ENCODE results near the gene PTPN3. TPM values are rescaled to one million over a fixed set of nuclear protein-coding genes. Genes with fewer than 3 reads are reported as not detected.

PTPN3 gene
- total and polyA plus RNA-seq, 2 donors from 2014 or later, result 33.7 to 40.6 TPM

DNA sequence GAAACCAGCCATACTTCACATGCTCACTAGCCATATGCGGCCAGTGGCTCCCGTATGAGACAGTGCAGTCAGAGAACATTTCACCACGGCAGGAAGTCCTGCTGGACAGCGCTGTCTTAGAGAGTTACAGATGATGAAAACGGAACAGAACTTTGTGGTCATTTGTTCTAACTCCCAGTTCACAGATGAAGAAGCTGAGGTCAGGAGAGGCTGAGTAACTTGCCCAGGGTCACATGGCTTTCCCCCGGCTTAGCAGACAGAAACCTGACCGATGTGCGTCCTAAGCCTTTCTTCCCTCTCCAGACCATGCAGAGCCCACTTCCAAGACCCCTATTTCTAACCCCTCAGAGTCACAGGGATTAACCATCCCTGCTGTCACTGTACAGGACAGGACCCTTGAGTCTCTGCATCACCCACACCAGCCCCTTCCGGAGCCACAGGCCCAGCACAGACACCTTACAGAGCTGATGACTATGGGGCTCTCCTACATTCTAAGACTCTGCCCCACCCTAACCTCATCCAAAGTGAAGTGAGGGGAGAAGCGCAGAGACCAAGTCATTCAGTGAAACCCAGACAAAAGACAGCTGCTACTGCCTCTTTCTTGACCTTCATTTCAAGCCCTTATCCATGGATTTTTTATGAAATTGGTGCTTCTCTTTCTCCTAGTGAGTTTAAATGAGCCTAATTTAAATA is 86.9 kb downstream of the PTPN3 start:
- no peaks in the 10 kb centered on the region for H3K9me3 ChIP-seq (ENCODE audit: control insufficient read depth in 2 of 3, insufficient read depth in 1 of 3, low read length in 3 of 3)
- no peak overlapping the region for H3K4me3 ChIP-seq (ENCODE audit: low read length in 3 of 3)
- no peak for FAIRE-seq
- H3K27me3 ChIP-seq (ENCODE audit: control insufficient read depth, insufficient read depth, low read length), result no peaks in the 10 kb centered on the region
- no peak overlapping the region for H3K9ac ChIP-seq (ENCODE audit: low read length in 3 of 3)
- no peak for DNase-seq
- TF ChIP-seq, protein P1, sequence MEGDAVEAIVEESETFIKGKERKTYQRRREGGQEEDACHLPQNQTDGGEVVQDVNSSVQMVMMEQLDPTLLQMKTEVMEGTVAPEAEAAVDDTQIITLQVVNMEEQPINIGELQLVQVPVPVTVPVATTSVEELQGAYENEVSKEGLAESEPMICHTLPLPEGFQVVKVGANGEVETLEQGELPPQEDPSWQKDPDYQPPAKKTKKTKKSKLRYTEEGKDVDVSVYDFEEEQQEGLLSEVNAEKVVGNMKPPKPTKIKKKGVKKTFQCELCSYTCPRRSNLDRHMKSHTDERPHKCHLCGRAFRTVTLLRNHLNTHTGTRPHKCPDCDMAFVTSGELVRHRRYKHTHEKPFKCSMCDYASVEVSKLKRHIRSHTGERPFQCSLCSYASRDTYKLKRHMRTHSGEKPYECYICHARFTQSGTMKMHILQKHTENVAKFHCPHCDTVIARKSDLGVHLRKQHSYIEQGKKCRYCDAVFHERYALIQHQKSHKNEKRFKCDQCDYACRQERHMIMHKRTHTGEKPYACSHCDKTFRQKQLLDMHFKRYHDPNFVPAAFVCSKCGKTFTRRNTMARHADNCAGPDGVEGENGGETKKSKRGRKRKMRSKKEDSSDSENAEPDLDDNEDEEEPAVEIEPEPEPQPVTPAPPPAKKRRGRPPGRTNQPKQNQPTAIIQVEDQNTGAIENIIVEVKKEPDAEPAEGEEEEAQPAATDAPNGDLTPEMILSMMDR (IDR thresholded peaks at IDR 0.05; ENCODE audit: borderline replicate concordance, extremely low read depth, insufficient read depth), result no peak
- peaks cover 0 to 6% (median 2%) of the 10 kb centered on the region in 3 donors for H3K4me1 ChIP-seq (ENCODE audit: control insufficient read depth in 2 of 3, insufficient read depth in 2 of 3, low read depth in 1 of 3, low read length in 3 of 3)
- no peak overlapping the region for H3K27ac ChIP-seq (ENCODE audit: low read depth in 2 of 2, low read length in 2 of 2)
- intact Hi-C loops (cut with DNase I), result no loop called here
- peaks cover 2 to 27% (median 13%) of the 10 kb centered on the region in 3 donors for H3K36me3 ChIP-seq (ENCODE audit: control insufficient read depth in 2 of 3, insufficient read depth in 3 of 3, low read length in 3 of 3)

DNA sequence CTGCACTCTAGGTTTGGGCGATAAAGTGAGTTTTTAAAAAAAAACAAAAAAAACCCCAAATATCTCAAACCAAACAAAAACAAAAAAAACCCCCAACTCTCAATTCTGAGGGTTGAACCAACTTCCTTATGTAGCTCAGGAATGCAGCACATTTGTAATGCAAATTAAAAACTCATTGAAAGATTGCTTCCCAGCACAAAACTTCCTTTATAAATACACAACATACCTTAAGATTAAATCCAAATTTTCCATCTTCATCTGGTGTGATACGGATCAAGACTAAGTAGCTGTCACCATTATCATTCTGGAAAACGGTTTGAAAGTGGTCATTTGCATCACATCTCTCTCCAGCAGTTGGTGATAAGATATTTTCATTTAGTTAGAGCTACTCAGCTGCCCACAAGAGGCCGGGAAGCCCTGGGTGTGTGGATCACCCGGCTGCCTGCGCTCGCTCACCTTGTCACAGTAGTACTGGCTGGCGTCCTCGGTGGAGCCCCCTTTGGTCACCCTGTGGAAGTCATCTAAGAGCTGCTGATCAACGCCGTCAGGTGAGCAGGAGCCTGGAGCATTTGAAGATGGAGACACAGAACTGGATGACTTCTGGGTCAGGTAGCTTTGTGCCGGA is 88.2 kb downstream of the PTPN3 start:
- intact Hi-C loops (cut with DNase I), result no loop called here
- no peak overlapping the region for H3K9ac ChIP-seq (ENCODE audit: low read length in 3 of 3)
- no peaks in the 10 kb centered on the region for H3K27me3 ChIP-seq (ENCODE audit: control insufficient read depth, insufficient read depth, low read length)
- peaks cover 2 to 40% (median 7%) of the 10 kb centered on the region in 3 donors for H3K36me3 ChIP-seq (ENCODE audit: control insufficient read depth in 2 of 3, insufficient read depth in 3 of 3, low read length in 3 of 3)
- no peaks in the 10 kb centered on the region for H3K9me3 ChIP-seq (ENCODE audit: control insufficient read depth in 2 of 3, insufficient read depth in 1 of 3, low read length in 3 of 3)
- H3K27ac ChIP-seq (ENCODE audit: low read depth in 2 of 2, low read length in 2 of 2), result no peak overlapping the region
- no peak for FAIRE-seq
- DNase-seq, result peak in 1 of 5 donors; percentile 23
- TF ChIP-seq, protein P1 (IDR thresholded peaks at IDR 0.05; ENCODE audit: borderline replicate concordance, extremely low read depth, insufficient read depth), result no peak
- H3K4me3 ChIP-seq (ENCODE audit: low read length in 3 of 3), result no peak overlapping the region
- peaks cover 0 to 6% (median 2%) of the 10 kb centered on the region in 3 donors for H3K4me1 ChIP-seq (ENCODE audit: control insufficient read depth in 2 of 3, insufficient read depth in 2 of 3, low read depth in 1 of 3, low read length in 3 of 3)

DNA sequence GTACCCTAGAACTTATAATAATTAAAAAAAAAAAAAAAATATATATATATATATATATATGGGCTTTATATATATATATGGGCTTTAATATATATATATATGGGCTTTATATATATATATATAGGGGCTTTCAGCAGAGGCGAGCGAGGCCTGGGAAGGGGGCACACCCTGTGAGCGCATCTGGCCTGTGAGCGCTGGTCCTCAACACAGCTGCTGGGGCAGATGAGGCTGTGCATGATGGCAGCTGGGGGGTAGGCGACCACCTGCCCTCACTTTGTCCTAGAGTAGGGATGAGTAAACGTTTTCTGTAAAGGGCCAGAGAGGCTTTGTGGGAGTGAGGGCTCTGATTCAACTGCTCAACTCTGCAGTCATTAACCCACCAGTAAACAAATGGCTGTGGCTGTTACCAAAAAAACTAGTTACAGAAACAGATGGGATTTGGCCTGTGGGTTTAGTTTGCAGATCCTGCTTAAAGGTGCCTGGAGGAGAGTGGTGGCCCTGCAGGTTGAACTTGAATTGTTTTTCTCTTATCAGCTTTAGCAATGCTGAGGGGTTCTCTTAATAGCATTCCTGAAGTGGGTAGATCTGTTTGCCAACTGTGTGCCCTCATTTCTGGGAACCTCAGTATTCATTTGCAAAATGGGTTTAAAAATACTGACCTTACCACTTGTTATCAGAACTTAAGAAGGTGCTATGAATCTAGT is 89.2 kb downstream of the PTPN3 start:
- TF ChIP-seq, protein P1 (IDR thresholded peaks at IDR 0.05; ENCODE audit: borderline replicate concordance, extremely low read depth, insufficient read depth), result no peak
- Histone ChIP-seq H3K27me3 (ENCODE audit: control insufficient read depth, insufficient read depth, low read length) (no peaks in the 10 kb centered on the region), H3K27ac (ENCODE audit: low read depth in 2 of 2, low read length in 2 of 2) (no peak overlapping the region), H3K9ac (ENCODE audit: low read length in 3 of 3) (no peak overlapping the region), H3K36me3 (ENCODE audit: control insufficient read depth in 2 of 3, insufficient read depth in 3 of 3, low read length in 3 of 3) (peaks cover 2 to 49% (median 11%) of the 10 kb centered on the region in 3 donors), H3K4me3 (ENCODE audit: low read length in 3 of 3) (no peak overlapping the region), H3K9me3 (ENCODE audit: control insufficient read depth in 2 of 3, insufficient read depth in 1 of 3, low read length in 3 of 3) (no peaks in the 10 kb centered on the region), H3K4me1 (ENCODE audit: control insufficient read depth in 2 of 3, insufficient read depth in 2 of 3, low read depth in 1 of 3, low read length in 3 of 3) (peaks cover 0 to 6% (median 2%) of the 10 kb centered on the region in 3 donors)
- DNase-seq (no peak), FAIRE-seq (no peak)
- intact Hi-C loops (cut with DNase I), result no loop called here
